SKM-1 treated with dmso at 0.1 percent for 144 hours (cell line): ENCODE data around the gene KCNG3.
"Not testable (repeated sequence)": the region's sequence is repeated elsewhere in the genome, so short reads cannot be mapped to it uniquely, and the experiment has no call there.

Experiments
- DNase-seq: peaks from one replicate; lab custom pipeline; 2025; ENCODE audit not compliant: unreplicated experiment; lab: John Stamatoyannopoulos, UW

Gene KCNG3

GRCh38 chr2:42435628-42436027 lies 58.2 kb downstream of the KCNG3 start:
- no peak for DNase-seq

- DNase-seq = no peak
Observed at GRCh38 chr2:42430188-42430587, 63.6 kb downstream of the KCNG3 start.

- DNase-seq = no peak
Observed at GRCh38 chr2:42429352-42429751, 64.4 kb downstream of the KCNG3 start.

- peak; percentile 26 for DNase-seq
Observed at GRCh38 chr2:42425697-42426096, 68.1 kb downstream of the KCNG3 start.

GRCh38 chr2:42424033-42424432 lies 69.7 kb downstream of the KCNG3 start:
- no peak for DNase-seq

- no peak for DNase-seq
Observed at GRCh38 chr2:42421601-42422239, 72.1 kb downstream of the KCNG3 start.

GRCh38 chr2:42421157-42421485 lies 72.7 kb downstream of the KCNG3 start:
- no peak for DNase-seq

GRCh38 chr2:42414648-42415047 lies 79.1 kb downstream of the KCNG3 start:
- DNase-seq = no peak

GRCh38 chr2:42414158-42414557 lies 79.6 kb downstream of the KCNG3 start:
- no peak for DNase-seq

GRCh38 chr2:42410742-42411514 lies 82.9 kb downstream of the KCNG3 start:
- no peak for DNase-seq

GRCh38 chr2:42408009-42408408 lies 85.8 kb downstream of the KCNG3 start:
- no peak for DNase-seq

GRCh38 chr2:42407476-42407875 lies 86.3 kb downstream of the KCNG3 start:
- DNase-seq = no peak

GRCh38 chr2:42404676-42405075 lies 89.1 kb downstream of the KCNG3 start:
- DNase-seq = no peak

GRCh38 chr2:42401773-42402172 lies 92.0 kb downstream of the KCNG3 start:
- DNase-seq = no peak

GRCh38 chr2:42398052-42398451 lies 95.7 kb downstream of the KCNG3 start:
- not testable (repeated sequence) for DNase-seq

- not testable (repeated sequence) for DNase-seq
Observed at GRCh38 chr2:42393320-42393719, 100.5 kb downstream of the KCNG3 start.

GRCh38 chr2:42392191-42392590 lies 101.6 kb downstream of the KCNG3 start:
- no peak for DNase-seq
